Spleen (tissue), 7 donors: ENCODE measurements around the gene MYOCD.

Experiments used
- CTCF ChIP-seq, 11 experiments: fragments of 200-600 bp in 7 of 11; fragments of 450-650 bp in 4 of 11; sonication (generic) in 4 of 11; IDR thresholded peaks in 8 of 11; conservative IDR thresholded peaks in 3 of 11; 1 replicate in 7 of 11; 2 replicates in 4 of 11; pipeline versions ENCODE4 v1.4.0 to v1.8.0; 2016 to 2021; ENCODE audit warnings: antibody characterized with exemption in 11 of 11, inconsistent platforms in 4 of 11, mild to moderate bottlenecking in 1 of 11
- POLR2A ChIP-seq, 3 donors: fragments of 450-650 bp; IDR thresholded peaks; one replicate each; pipeline ENCODE4 v1.5.1; 2017; ENCODE audit warnings: antibody characterized with exemption in 3 of 3, mild to moderate bottlenecking in 1 of 3
- donor health status: DM: no; HTN: no; CAD: no; lungs with moderate emphysema.
- donor health status: DM: no; HTN: no; CAD: no.
- donor health status: DM: no; HTN: no; CAD: no.

- TF ChIP-seq CTCF (IDR thresholded peaks at IDR 0.05 in 8 of 11, conservative IDR thresholded peaks at IDR 0.05 in 3 of 11) (no peak), POLR2A (IDR thresholded peaks at IDR 0.05) (no peak)
Measured at GRCh38 chr17:12719948-12720347, 54.3 kb downstream of the MYOCD start.
